K562 (cell line): ENCODE measurements around the gene RNF32. TPM values are rescaled to one million over a fixed set of nuclear protein-coding genes. Genes with fewer than 3 reads are reported as not detected.

Experiments
- ATAC-seq: fragments of 200-7000 bp; cut with Tn5 transposase; 3 replicates; pipeline ENCODE4 v1.9.1; 2020; ENCODE audit warnings: moderate library complexity
- BruUV-seq: library from RNA; stranded (reverse); fragments of 400-500 nt; replicated peaks from 2 replicates; lab custom pipeline; 2021; lab: Mats Ljungman, UMichigan
- CTCF ChIA-PET: fragments of 300-600 bp; formaldehyde crosslinking; extraction: SDS; loops from one replicate; lab custom pipeline; 2021; ENCODE audit warnings: low intra/inter-chr PET ratio; lab: Yijun Ruan, JAX
- POLR2A ChIA-PET: fragments of 300-600, 350-650 bp; sonication (Branson Sonifier 250); formaldehyde crosslinking; extraction: SDS; loops from one replicate; lab custom pipeline; 2021; ENCODE audit warnings: antibody characterized with exemption, inconsistent platforms; lab: Yijun Ruan, JAX
- DNase-seq, 4 experiments: peaks; one replicate each; pipeline versions ENCODE4 v3.0.0 to v3.0.0-alpha.2; 2011 to 2018; ENCODE audit warnings: low spot score in 3 of 4, mixed read lengths in 3 of 4; ENCODE audit errors: extremely low read depth in 1 of 4
- FAIRE-seq: peaks from 2 replicates; lab custom pipeline; 2011; peaks lifted over from hg19 to GRCh38; lab: Jason Lieb, UNC
- H2AFZ ChIP-seq: 2 replicates; pipeline ENCODE4 v1.6.0; 2011; ENCODE audit warnings: low read depth, low read length, control low read depth, inconsistent platforms
- H3K27ac ChIP-seq: fragments of 200-600 bp; 3 replicates; pipeline ENCODE4 v1.8.0; 2011; ENCODE audit warnings: low read depth, mild to moderate bottlenecking, control low read depth, inconsistent platforms, low read length, moderate library complexity, mixed read lengths; ENCODE audit errors: extremely low read depth
- H3K27me3 ChIP-seq, 2 experiments: fragments of 300-600 bp in 1 of 2; 2 replicates in 1 of 2; 3 replicates in 1 of 2; pipeline versions ENCODE4 v1.6.0 to v1.8.0; 2011; ENCODE audit warnings: inconsistent platforms in 2 of 2, low read length in 2 of 2, mild to moderate bottlenecking in 1 of 2, mixed read lengths in 1 of 2, moderate library complexity in 1 of 2; ENCODE audit not compliant: control insufficient read depth in 2 of 2, insufficient read depth in 2 of 2
- H3K36me3 ChIP-seq: fragments of 300-600 bp; 3 replicates; pipeline ENCODE4 v1.8.0; 2011; ENCODE audit warnings: mild to moderate bottlenecking, low read length, inconsistent platforms; ENCODE audit not compliant: control insufficient read depth, insufficient read depth
- H3K4me1 ChIP-seq, 2 experiments: fragments of 200-600 bp in 1 of 2; replicated peaks in 1 of 2; 2 replicates in 1 of 2; 3 replicates in 1 of 2; pipeline versions ENCODE4 v1.5.1 to v1.8.0; 2011; ENCODE audit warnings: inconsistent platforms in 2 of 2, low read length in 2 of 2, mild to moderate bottlenecking in 1 of 2, mixed read lengths in 1 of 2, moderate library complexity in 1 of 2; ENCODE audit not compliant: control insufficient read depth in 2 of 2, insufficient read depth in 2 of 2
- H3K4me2 ChIP-seq: 2 replicates; pipeline ENCODE4 v1.6.1; 2011; ENCODE audit warnings: low read length, control low read depth, inconsistent platforms, mixed read lengths; ENCODE audit not compliant: insufficient read depth
- H3K4me3 ChIP-seq: fragments of 200-600 bp; sonication (generic), shearing (Covaris generic); 2 replicates; pipeline ENCODE4 v1.5.1; 2016; ENCODE audit warnings: control low read depth, inconsistent platforms
- H3K79me2 ChIP-seq: fragments of 200-600 bp; 3 replicates; pipeline ENCODE4 v1.8.0; 2011; ENCODE audit warnings: low read length, inconsistent platforms; ENCODE audit not compliant: control insufficient read depth, insufficient read depth
- H3K9ac ChIP-seq, 2 experiments: 2 replicates each; pipeline versions ENCODE4 v1.6.0 to v1.6.1; 2011; ENCODE audit warnings: low read depth in 2 of 2, low read length in 2 of 2, control low read depth in 1 of 2, inconsistent platforms in 1 of 2, mild to moderate bottlenecking in 1 of 2, mixed read lengths in 1 of 2; ENCODE audit not compliant: insufficient read depth in 1 of 2
- H3K9me1 ChIP-seq: one replicate; pipeline ENCODE4 v1.6.0; 2011; ENCODE audit warnings: inconsistent platforms, mild to moderate bottlenecking, low read length, moderate library complexity; ENCODE audit not compliant: control insufficient read depth, insufficient read depth
- H3K9me3 ChIP-seq: replicated peaks from 2 replicates; pipeline ENCODE4 v1.5.1; 2011; ENCODE audit warnings: low read depth, low read length, inconsistent platforms; ENCODE audit not compliant: control insufficient read depth, insufficient read depth
- H4K20me1 ChIP-seq: replicated peaks from 2 replicates; pipeline ENCODE4 v1.6.1; 2011; ENCODE audit warnings: low read length, inconsistent platforms, mixed read lengths; ENCODE audit not compliant: control insufficient read depth, insufficient read depth
- ATF3 ChIP-seq, 2 experiments: fragments of 450-650 bp in 1 of 2; sonication (generic) in 1 of 2; formaldehyde crosslinking in 1 of 2; IDR thresholded peaks in 1 of 2; conservative IDR thresholded peaks in 1 of 2; 2 replicates each; pipeline versions ENCODE4 v1.6.1 to v1.8.1; 2016 to 2023; ENCODE audit warnings: mild to moderate bottlenecking in 2 of 2, moderate library complexity in 2 of 2, inconsistent platforms in 1 of 2, missing genetic modification reagents in 1 of 2
- CHD1 ChIP-seq: fragments of 200-600 bp; sonication (generic); IDR thresholded peaks from one replicate; pipeline ENCODE4 v1.6.1; 2012; ENCODE audit warnings: mild to moderate bottlenecking, moderate library complexity, low read length, inconsistent platforms
- JUND ChIP-seq, 2 experiments: IDR thresholded peaks; 2 replicates in 1 of 2; 3 replicates in 1 of 2; pipeline ENCODE4 v1.6.1; 2011; ENCODE audit warnings: borderline replicate concordance in 2 of 2, low read depth in 2 of 2, low read length in 2 of 2, improper control_type of control experiment in 1 of 2, missing biosample characterization in 1 of 2, missing genetic modification characterization in 1 of 2, missing genetic modification reagents in 1 of 2
- MEIS2 ChIP-seq: fragments of 450-650 bp; IDR thresholded peaks from 2 replicates; pipeline ENCODE4 v1.6.1; 2014; ENCODE audit warnings: mild to moderate bottlenecking; ENCODE audit not compliant: partially characterized antibody
- MLLT1 ChIP-seq, 2 experiments: fragments of 450-650 bp; IDR thresholded peaks; 2 replicates each; pipeline ENCODE4 v1.6.1; 2016
- TCF7 ChIP-seq: sonication (generic); IDR thresholded peaks from 2 replicates; pipeline ENCODE4 v1.6.1; 2016; ENCODE audit warnings: antibody characterized with exemption, borderline replicate concordance
- ZKSCAN1 ChIP-seq: fragments of 150-350 bp; IDR thresholded peaks from 2 replicates; pipeline ENCODE4 v1.6.1; 2016; ENCODE audit warnings: low read depth, low read length
- ZSCAN29 ChIP-seq: fragments of 450-650 bp; IDR thresholded peaks from 2 replicates; pipeline ENCODE4 v1.6.1; 2017
- WGBS: fragments of 100-300 bp; shearing (Covaris generic); methylation state at CpG from one replicate; pipeline ENCODE4 v1.1.6; 2016; ENCODE audit warnings: low coverage, mixed read lengths; ENCODE audit not compliant: insufficient coverage; ENCODE audit errors: missing lambda C conversion rate; 5-methylcytosine and 5-hydroxymethylcytosine counted together
- in situ Hi-C: fragments of 300-500 bp; cut with MboI; formaldehyde crosslinking; loops from 4 replicates; pipeline ENCODE4 v1.15.0; 2018; ENCODE audit warnings: inconsistent platforms, mixed read lengths
- intact Hi-C: fragments of 100-400 bp; cut with micrococcal nuclease; formaldehyde crosslinking; loops from 2 replicates; pipeline ENCODE4 v1.14.2; 2022
- polyA plus RNA-seq, 8 experiments: library from polyadenylated mRNA; depleted of rRNA in 4 of 8; stranded (reverse) in 5 of 8; unstranded in 3 of 8; fragments of >200 nt; fragmentation: Nextera tagmentation in 2 of 8; fragmentation: Illumina TruSeq in 1 of 8; extraction: Ambion mirVana in 2 of 8; extraction: Trizol in 1 of 8; gene quantifications; 2 replicates each; pipeline versions ENCODE4 v1.2.1 to v1.2.3, GENCODE V29; 2011 to 2014; ENCODE audit warnings: inconsistent platforms in 1 of 8, missing spikeins in 1 of 8
- total RNA-seq, 7 experiments: library from RNA; depleted of rRNA in 6 of 7; stranded (reverse); fragments of >200 nt in 6 of 7; fragmentation: Illumina TruSeq in 2 of 7; extraction: Trizol in 2 of 7; gene quantifications; 2 replicates each; pipeline versions ENCODE4 v1.2.1 to v1.2.3, GENCODE V29; 2011 to 2021; ENCODE audit warnings: low replicate concordance in 1 of 7
- TF ChIP-seq, protein P1 (sequence below): fragments of 450-650 bp; formaldehyde crosslinking; IDR thresholded peaks from 2 replicates; pipeline ENCODE4 v1.4.0; 2022; ENCODE audit warnings: mild to moderate bottlenecking, moderate library complexity

The RNF32 gene
- total and polyA plus RNA-seq, 9 of the 15 experiments (the other 6 are each of a cell fraction or from before 2014, with no cell fraction given): 2.6 to 7.0 (median 4.6) TPM

- ChIA-PET POLR2A (interaction anchor here (1.2 kb wide), 1 partner anchor 17 kb away, joined by 3 read pairs; the partner anchor contains the start of gene RNF32), CTCF (no interaction called here)
- H3K4me2 ChIP-seq: no peak overlapping the region
- H4K20me1 ChIP-seq: no peaks in the 10 kb centered on the region
- intact Hi-C loops: no loop called here
- FAIRE-seq (no peak), DNase-seq (no peak), ATAC-seq (no peak)
- peak; percentile 3 for TF ChIP-seq MEIS2
- TF ChIP-seq MLLT1 (IDR thresholded peaks at IDR 0.05): no peak
- H3K4me1 ChIP-seq: peaks cover 4 to 22% of the 10 kb centered on the region in 2 experiments; a peak in 3 of 5 replicates
- no peaks in the 10 kb centered on the region for H3K9me3 ChIP-seq
- H3K9me1 ChIP-seq: no peaks in the 10 kb centered on the region
- 66% methylated on average over 4 of the region's 4 CpGs for WGBS
- no peaks in the 10 kb centered on the region for H3K79me2 ChIP-seq
- no peaks in the 10 kb centered on the region for H3K27me3 ChIP-seq
- no peak overlapping the region for H3K27ac ChIP-seq
- H3K4me3 ChIP-seq: no peak overlapping the region
- in situ Hi-C loops: no loop called here
- H3K36me3 ChIP-seq: no peaks in the 10 kb centered on the region
- H2AFZ ChIP-seq: no peak overlapping the region
- no TSS peak for BruUV-seq
- H3K9ac ChIP-seq: no peak overlapping the region
These were observed 17.1 kb downstream of the RNF32 start for GRCh38 chr7:156657681-156658080.

- Histone ChIP-seq H3K9me3 (no peaks in the 10 kb centered on the region), H3K4me2 (no peak overlapping the region), H3K79me2 (no peaks in the 10 kb centered on the region), H3K4me3 (no peak overlapping the region), H4K20me1 (no peaks in the 10 kb centered on the region), H3K36me3 (no peaks in the 10 kb centered on the region), H3K9ac (no peak overlapping the region), H3K4me1 (peaks cover 7 to 22% of the 10 kb centered on the region in 2 experiments; a peak in 3 of 5 replicates), H3K27me3 (no peaks in the 10 kb centered on the region), H3K27ac (no peak overlapping the region), H2AFZ (no peak overlapping the region), H3K9me1 (no peaks in the 10 kb centered on the region)
- ChIA-PET CTCF (no interaction called here), POLR2A (interaction anchor here (0.9 to 1.3 kb wide), 4 partner anchors 9 to 28 kb away, joined by 3 to 4 read pairs (median 4); no protein-coding TSS in a partner anchor)
- intact Hi-C loops: no loop called here
- FAIRE-seq: no peak
- in situ Hi-C loops: no loop called here
- no peak for ATAC-seq
- BruUV-seq: no TSS peak
- no peak for DNase-seq
- WGBS: 54% methylated on average over 6 of the region's 6 CpGs
- TF ChIP-seq CHD1 (no peak), ZSCAN29 (no peak), ZKSCAN1 (peak; percentile 82; the same call in 1 of the 2 replicates), ATF3 (IDR thresholded peaks at IDR 0.05) (peak; percentile 95), ATF3 (CRISPR knock-in tag; conservative IDR thresholded peaks at IDR 0.05) (no peak), TCF7 (no peak), JUND (IDR thresholded peaks at IDR 0.05; ENCODE audit: borderline replicate concordance, low read depth, low read length) (peak; percentile 74), JUND (tag; IDR thresholded peaks at IDR 0.05; ENCODE audit: borderline replicate concordance, low read depth, low read length) (peak; percentile 54; the same call in 1 of the 3 replicates)
- TF ChIP-seq, protein P1, sequence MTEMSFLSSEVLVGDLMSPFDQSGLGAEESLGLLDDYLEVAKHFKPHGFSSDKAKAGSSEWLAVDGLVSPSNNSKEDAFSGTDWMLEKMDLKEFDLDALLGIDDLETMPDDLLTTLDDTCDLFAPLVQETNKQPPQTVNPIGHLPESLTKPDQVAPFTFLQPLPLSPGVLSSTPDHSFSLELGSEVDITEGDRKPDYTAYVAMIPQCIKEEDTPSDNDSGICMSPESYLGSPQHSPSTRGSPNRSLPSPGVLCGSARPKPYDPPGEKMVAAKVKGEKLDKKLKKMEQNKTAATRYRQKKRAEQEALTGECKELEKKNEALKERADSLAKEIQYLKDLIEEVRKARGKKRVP (CRISPR knock-in tag): peak; percentile 84
These were observed 18.6 kb downstream of the RNF32 start for GRCh38 chr7:156659203-156659602.
